CD4-positive, CD25-positive, alpha-beta regulatory T cell (primary cell): ENCODE data around the gene MRPL28. TPM values are rescaled to one million over a fixed set of nuclear protein-coding genes. Genes with fewer than 3 reads are reported as not detected.
"Not testable (repeated sequence)": the region's sequence is repeated elsewhere in the genome, so short reads cannot be mapped to it uniquely, and the experiment has no call there.

Experiments used
- ATAC-seq, 2 donors: fragments of 150-1000 bp; cut with Tn5 transposase; one replicate each; pipeline ENCODE4 v1.10.0; 2021; ENCODE audit warnings: low read depth in 2 of 2, moderate number of reproducible peaks in 2 of 2, moderate library complexity in 1 of 2
- DNase-seq, 3 donors: peaks; one replicate each; pipeline versions ENCODE4 v3.0.0 to v3.0.0-alpha.2; 2012 to 2022; ENCODE audit warnings: mixed read lengths in 1 of 3
- H3K27ac ChIP-seq: one replicate; pipeline ENCODE4 v1.7.0; 2013; ENCODE audit warnings: mild to moderate bottlenecking, low read length; ENCODE audit not compliant: insufficient read depth, poor library complexity, severe bottlenecking
- H3K27me3 ChIP-seq: one replicate; pipeline ENCODE4 v1.7.0; 2013; ENCODE audit warnings: low read length; ENCODE audit not compliant: control insufficient read depth, insufficient read depth
- H3K36me3 ChIP-seq: one replicate; pipeline ENCODE4 v1.7.0; 2013; ENCODE audit warnings: mild to moderate bottlenecking, low read length, moderate library complexity; ENCODE audit not compliant: control insufficient read depth, insufficient read depth
- H3K4me1 ChIP-seq: 2 replicates; pipeline ENCODE4 v1.7.0; 2013; ENCODE audit warnings: mild to moderate bottlenecking, low read length; ENCODE audit not compliant: insufficient read depth, control insufficient read depth, poor library complexity, severe bottlenecking
- H3K4me3 ChIP-seq: one replicate; pipeline ENCODE4 v1.7.0; 2013; ENCODE audit warnings: low read depth, mild to moderate bottlenecking, low read length, moderate library complexity
- H3K9me3 ChIP-seq, 2 experiments: 1 replicate in 1 of 2; 2 replicates in 1 of 2; pipeline ENCODE4 v1.7.0; 2013; ENCODE audit warnings: low read length in 2 of 2, mild to moderate bottlenecking in 1 of 2, moderate library complexity in 1 of 2; ENCODE audit not compliant: control insufficient read depth in 2 of 2
- H3K27ac Mint-ChIP-seq, 3 donors: one replicate each; pipeline ENCODE4 v1.8.0; 2020 to 2022; ENCODE audit warnings: mild to moderate bottlenecking in 3 of 3, mixed read lengths in 3 of 3, moderate library complexity in 2 of 3
- H3K27me3 Mint-ChIP-seq: one replicate; pipeline ENCODE4 v1.8.0; 2022; ENCODE audit warnings: mild to moderate bottlenecking, mixed read lengths
- H3K36me3 Mint-ChIP-seq: one replicate; pipeline ENCODE4 v1.8.0; 2020; ENCODE audit warnings: mixed read lengths
- H3K4me1 Mint-ChIP-seq, 4 donors: one replicate each; pipeline ENCODE4 v1.8.0; 2020 to 2022; ENCODE audit warnings: mixed read lengths in 4 of 4, mild to moderate bottlenecking in 1 of 4
- H3K4me3 Mint-ChIP-seq, 4 donors: one replicate each; pipeline ENCODE4 v1.8.0; 2020 to 2022; ENCODE audit warnings: mild to moderate bottlenecking in 4 of 4, mixed read lengths in 4 of 4, moderate library complexity in 3 of 4
- H3K9me3 Mint-ChIP-seq, 7 donors: one replicate each; pipeline ENCODE4 v1.8.0; 2020 to 2022; ENCODE audit warnings: mixed read lengths in 7 of 7, mild to moderate bottlenecking in 3 of 7, moderate library complexity in 2 of 7
- polyA plus RNA-seq, 4 donors: library from polyadenylated mRNA; unstranded; fragments of 300-500 nt; fragmentation: Illumina TruSeq; gene quantifications; one replicate each; pipeline ENCODE4 v1.2.3, GENCODE V29; 2021
- total RNA-seq: library from RNA; stranded (reverse); gene quantifications from one replicate; pipeline ENCODE4 v1.2.3, GENCODE V29; 2022

MRPL28 gene
- total and polyA plus RNA-seq, 5 donors from 2014 or later: 37.8 to 109 (median 72.1) TPM

GRCh38 chr16:397135-397661 is 26.9 kb upstream of the MRPL28 start, which contains the start of gene NME4:
NME4 (plus strand) TSS chr16:397199; CDS start chr16:397223, 24 bp downstream.
- Mint-ChIP-seq H3K4me3 (peak within 1 kb of the TSS; percentile 79 to 91 (median 88)), H3K27ac (peak within 1 kb of the TSS; percentile 85 to 97 (median 85)), H3K4me1 (peaks cover 4 to 32% (median 13%) of the 10 kb centered on the region in 4 donors), H3K27me3 (peaks cover 14% of the 10 kb centered on the region), H3K36me3 (no peaks in the 10 kb centered on the region), H3K9me3 (peaks cover 0 to 6% (median 0%) of the 10 kb centered on the region in 7 donors)
- DNase-seq (peak in 1 of 3 donors; percentile 17), ATAC-seq (no peak)
- Histone ChIP-seq H3K4me3 (peak within 1 kb of the TSS; percentile 57), H3K4me1 (peaks cover 16% of the 10 kb centered on the region), H3K27me3 (no peaks in the 10 kb centered on the region), H3K9me3 (no peaks in the 10 kb centered on the region), H3K36me3 (no peaks in the 10 kb centered on the region), H3K27ac (peak within 1 kb of the TSS; percentile 33)

GRCh38 chr16:396605-397004 is 26.3 kb upstream of the MRPL28 start:
- peaks cover 0 to 6% (median 0%) of the 10 kb centered on the region in 7 donors for H3K9me3 Mint-ChIP-seq
- H3K4me3 ChIP-seq: peak overlapping the region; percentile 57
- ATAC-seq: no peak

GRCh38 chr16:396199-396598 is 25.9 kb upstream of the MRPL28 start:
- H3K4me1 ChIP-seq: peaks cover 14% of the 10 kb centered on the region
- H3K27me3 ChIP-seq: no peaks in the 10 kb centered on the region
- H3K36me3 Mint-ChIP-seq: no peaks in the 10 kb centered on the region
- peaks cover 14% of the 10 kb centered on the region for H3K27me3 Mint-ChIP-seq
- peaks cover 0 to 6% (median 0%) of the 10 kb centered on the region in 7 donors for H3K9me3 Mint-ChIP-seq
- H3K36me3 ChIP-seq: no peaks in the 10 kb centered on the region
- H3K4me3 ChIP-seq: no peak overlapping the region
- no peak for DNase-seq
- ATAC-seq: no peak
- H3K9me3 ChIP-seq: no peaks in the 10 kb centered on the region
- H3K4me1 Mint-ChIP-seq: peaks cover 4 to 33% (median 15%) of the 10 kb centered on the region in 4 donors
- no peak overlapping the region for H3K27ac ChIP-seq
- peak overlapping the region; percentile 15 to 85 (median 67) for H3K27ac Mint-ChIP-seq
- H3K4me3 Mint-ChIP-seq: peak overlapping the region; percentile 79 to 91 (median 88)

More at GRCh38 chr16:396605-397004, 26.3 kb upstream of the MRPL28 start:
- DNase-seq: no peak
- Histone ChIP-seq H3K9me3 (no peaks in the 10 kb centered on the region), H3K27ac (no peak overlapping the region), H3K27me3 (no peaks in the 10 kb centered on the region), H3K36me3 (no peaks in the 10 kb centered on the region), H3K4me1 (peaks cover 16% of the 10 kb centered on the region)
- Mint-ChIP-seq H3K27ac (peak overlapping the region; percentile 85 to 97 (median 85)), H3K4me3 (peak overlapping the region; percentile 79 to 91 (median 88)), H3K27me3 (peaks cover 14% of the 10 kb centered on the region), H3K36me3 (no peaks in the 10 kb centered on the region), H3K4me1 (peaks cover 4 to 33% (median 15%) of the 10 kb centered on the region in 4 donors)

GRCh38 chr16:392450-393030 is 22.2 kb upstream of the MRPL28 start:
- DNase-seq: no peak
- Mint-ChIP-seq H3K27me3 (peaks cover 19% of the 10 kb centered on the region), H3K4me3 (peak overlapping the region in 1 of 4 donors; percentile 54), H3K4me1 (peaks cover 4 to 17% (median 12%) of the 10 kb centered on the region in 4 donors), H3K9me3 (peaks cover 0 to 6% (median 0%) of the 10 kb centered on the region in 7 donors), H3K36me3 (no peaks in the 10 kb centered on the region), H3K27ac (peak overlapping the region in 1 of 3 donors; percentile 5)
- H3K4me3 ChIP-seq: no peak overlapping the region
- no peaks in the 10 kb centered on the region for H3K27me3 ChIP-seq
- no peak for ATAC-seq
- H3K4me1 ChIP-seq: peaks cover 5% of the 10 kb centered on the region
- no peaks in the 10 kb centered on the region for H3K36me3 ChIP-seq
- H3K9me3 ChIP-seq: no peaks in the 10 kb centered on the region
- H3K27ac ChIP-seq: no peak overlapping the region

- peak overlapping the region in 1 of 4 donors; percentile 76 for H3K4me3 Mint-ChIP-seq
These were observed 21.6 kb upstream of the MRPL28 start for GRCh38 chr16:391885-392335.

GRCh38 chr16:389352-389751 is 19.0 kb upstream of the MRPL28 start:
- DNase-seq (no peak), ATAC-seq (no peak)
- no peaks in the 10 kb centered on the region for H3K9me3 ChIP-seq
- H3K4me3 Mint-ChIP-seq: no peak overlapping the region
- no peak overlapping the region for H3K27ac Mint-ChIP-seq
- peaks cover 5% of the 10 kb centered on the region for H3K27me3 Mint-ChIP-seq
- no peaks in the 10 kb centered on the region for H3K27me3 ChIP-seq
- no peaks in the 10 kb centered on the region for H3K36me3 ChIP-seq
- H3K36me3 Mint-ChIP-seq: no peaks in the 10 kb centered on the region
- H3K4me1 ChIP-seq: no peaks in the 10 kb centered on the region
- no peak overlapping the region for H3K27ac ChIP-seq
- no peak overlapping the region for H3K4me3 ChIP-seq
- no peaks in the 10 kb centered on the region for H3K9me3 Mint-ChIP-seq
- H3K4me1 Mint-ChIP-seq: peaks cover 0 to 10% (median 2%) of the 10 kb centered on the region in 4 donors

More at GRCh38 chr16:391885-392335, 21.6 kb upstream of the MRPL28 start:
- H3K9me3 ChIP-seq: no peaks in the 10 kb centered on the region
- H3K27me3 Mint-ChIP-seq: peaks cover 19% of the 10 kb centered on the region
- H3K36me3 Mint-ChIP-seq: no peaks in the 10 kb centered on the region
- H3K9me3 Mint-ChIP-seq: peaks cover 0 to 6% (median 0%) of the 10 kb centered on the region in 7 donors
- peaks cover 4 to 17% (median 12%) of the 10 kb centered on the region in 4 donors for H3K4me1 Mint-ChIP-seq
- H3K27ac Mint-ChIP-seq: no peak overlapping the region
- ATAC-seq (peak; percentile 82 to 85), DNase-seq (peak; percentile 49 to 72 (median 61))
- H3K4me3 ChIP-seq: no peak overlapping the region
- peaks cover 5% of the 10 kb centered on the region for H3K4me1 ChIP-seq
- no peak overlapping the region for H3K27ac ChIP-seq
- H3K36me3 ChIP-seq: no peaks in the 10 kb centered on the region
- H3K27me3 ChIP-seq: no peaks in the 10 kb centered on the region

GRCh38 chr16:387761-388666 is 17.7 kb upstream of the MRPL28 start:
- Mint-ChIP-seq H3K4me3 (peak overlapping the region in 1 of 4 donors; percentile 71), H3K4me1 (peaks cover 5 to 15% (median 8%) of the 10 kb centered on the region in 4 donors), H3K27ac (peak overlapping the region in 1 of 3 donors; percentile 1)
- not testable (repeated sequence) for H3K27ac ChIP-seq, H3K36me3 ChIP-seq, H3K4me1 ChIP-seq, H3K9me3 Mint-ChIP-seq, ATAC-seq, H3K36me3 Mint-ChIP-seq, H3K9me3 ChIP-seq, H3K27me3 Mint-ChIP-seq, H3K4me3 ChIP-seq, DNase-seq, H3K27me3 ChIP-seq
